Loucy (cell line): ENCODE data around the gene L3MBTL4.

ENCODE experiments used
- H2AFZ ChIP-seq: fragments of 200-600 bp; sonication (generic); 2 replicates; pipeline ENCODE4 v1.6.0; 2016; ENCODE audit warnings: antibody characterized with exemption, mild to moderate bottlenecking, low read length, moderate library complexity
- H3F3A ChIP-seq: fragments of 200-600 bp; 2 replicates; pipeline ENCODE4 v1.6.0; 2016; ENCODE audit warnings: antibody characterized with exemption, low read depth, mild to moderate bottlenecking
- H3K27me3 ChIP-seq: fragments of 200-600 bp; sonication (generic); 2 replicates; pipeline ENCODE4 v1.6.1; 2014; ENCODE audit warnings: low read length, mild to moderate bottlenecking; ENCODE audit not compliant: insufficient read depth, poor library complexity, severe bottlenecking
- H3K36me3 ChIP-seq: fragments of 200-600 bp; sonication (generic); 2 replicates; pipeline ENCODE4 v1.6.1; 2016; ENCODE audit warnings: low read length; ENCODE audit not compliant: insufficient read depth
- H3K4me1 ChIP-seq: fragments of 200-600 bp; sonication (generic); 2 replicates; pipeline ENCODE4 v1.5.1; 2014; ENCODE audit warnings: low read length, mild to moderate bottlenecking; ENCODE audit not compliant: insufficient read depth, poor library complexity, severe bottlenecking
- H3K4me2 ChIP-seq: fragments of 200-600 bp; sonication (generic); 2 replicates; pipeline ENCODE4 v1.6.0; 2014; ENCODE audit warnings: antibody characterized with exemption, low read length, low read depth, mild to moderate bottlenecking; ENCODE audit not compliant: poor library complexity, severe bottlenecking
- H3K4me3 ChIP-seq: fragments of 200-600 bp; sonication (generic); 2 replicates; pipeline ENCODE4 v1.5.1; 2014; ENCODE audit warnings: low read length, mild to moderate bottlenecking, mixed read lengths; ENCODE audit not compliant: poor library complexity, severe bottlenecking
- H3K79me2 ChIP-seq: fragments of 200-600 bp; sonication (generic); 2 replicates; pipeline ENCODE4 v1.6.1; 2014; ENCODE audit warnings: low read length; ENCODE audit not compliant: insufficient read depth
- H3K9ac ChIP-seq: fragments of 200-600 bp; sonication (generic); 2 replicates; pipeline ENCODE4 v1.6.0; 2014; ENCODE audit warnings: mild to moderate bottlenecking, low read depth, low read length, moderate library complexity; ENCODE audit not compliant: poor library complexity, severe bottlenecking
- H3K9me2 ChIP-seq: fragments of 200-600 bp; sonication (generic); replicated peaks from 2 replicates; pipeline ENCODE4 v1.6.1; 2016; ENCODE audit warnings: low read depth, low read length, mixed read lengths
- H3K9me3 ChIP-seq: fragments of 200-600 bp; sonication (generic); 2 replicates; pipeline ENCODE4 v1.6.1; 2014; ENCODE audit warnings: mild to moderate bottlenecking, antibody characterized with exemption, low read length, low read depth; ENCODE audit not compliant: insufficient read depth
- H4K20me1 ChIP-seq: fragments of 200-600 bp; sonication (generic); 2 replicates; pipeline ENCODE4 v1.6.0; 2014; ENCODE audit warnings: antibody characterized with exemption, low read length, mild to moderate bottlenecking; ENCODE audit not compliant: insufficient read depth, poor library complexity, severe bottlenecking
- CTCF ChIP-seq: fragments of 200-600 bp; sonication (generic); conservative IDR thresholded peaks from 2 replicates; pipeline ENCODE4 v1.5.1; 2014; ENCODE audit warnings: mild to moderate bottlenecking, antibody characterized with exemption, low read length
- EZH2phosphoT487 ChIP-seq: fragments of 200-600 bp; IDR thresholded peaks from 2 replicates; pipeline ENCODE4 v1.6.1; 2018; ENCODE audit warnings: antibody characterized with exemption, mild to moderate bottlenecking, moderate library complexity, borderline replicate concordance

The L3MBTL4 gene

GRCh38 chr18:6103741-6104140 is 311.0 kb downstream of the L3MBTL4 start:
- Histone ChIP-seq H3K9me2 (no peaks in the 10 kb centered on the region), H3F3A (no peaks in the 10 kb centered on the region), H3K4me3 (no peak overlapping the region), H3K4me2 (no peak overlapping the region), H3K9me3 (no peaks in the 10 kb centered on the region), H4K20me1 (no peaks in the 10 kb centered on the region), H3K27me3 (no peaks in the 10 kb centered on the region), H3K4me1 (no peaks in the 10 kb centered on the region), H3K9ac (no peak overlapping the region), H2AFZ (no peak overlapping the region), H3K36me3 (no peaks in the 10 kb centered on the region), H3K79me2 (no peaks in the 10 kb centered on the region)
- TF ChIP-seq CTCF (no peak), EZH2phosphoT487 (no peak)

- no peaks in the 10 kb centered on the region for H3K9me2 ChIP-seq
- no peak overlapping the region for H3K9ac ChIP-seq
- H3K27me3 ChIP-seq: no peaks in the 10 kb centered on the region
- H3K36me3 ChIP-seq: no peaks in the 10 kb centered on the region
- H2AFZ ChIP-seq: no peak overlapping the region
- no peaks in the 10 kb centered on the region for H3K79me2 ChIP-seq
- no peaks in the 10 kb centered on the region for H4K20me1 ChIP-seq
- H3K4me1 ChIP-seq: no peaks in the 10 kb centered on the region
- H3K9me3 ChIP-seq: no peaks in the 10 kb centered on the region; the same call in 1 of the 2 replicates
- no peak for TF ChIP-seq CTCF
- TF ChIP-seq EZH2phosphoT487: no peak
- no peaks in the 10 kb centered on the region for H3F3A ChIP-seq
- no peak overlapping the region for H3K4me3 ChIP-seq
- H3K4me2 ChIP-seq: no peak overlapping the region
Measured at GRCh38 chr18:6096730-6097129, 318.0 kb downstream of the L3MBTL4 start.

- H3K79me2 ChIP-seq: no peaks in the 10 kb centered on the region
- no peak overlapping the region for H3K9ac ChIP-seq
- no peaks in the 10 kb centered on the region for H3F3A ChIP-seq
- TF ChIP-seq CTCF (no peak), EZH2phosphoT487 (no peak)
- H4K20me1 ChIP-seq: no peaks in the 10 kb centered on the region
- H3K4me1 ChIP-seq: no peaks in the 10 kb centered on the region
- no peak overlapping the region for H3K4me3 ChIP-seq
- H3K36me3 ChIP-seq: no peaks in the 10 kb centered on the region
- H3K27me3 ChIP-seq: no peaks in the 10 kb centered on the region
- H3K9me3 ChIP-seq: peaks cover 4% of the 10 kb centered on the region; the same call in 1 of the 2 replicates
- H3K9me2 ChIP-seq: no peaks in the 10 kb centered on the region
- no peak overlapping the region for H3K4me2 ChIP-seq
- H2AFZ ChIP-seq: no peak overlapping the region
Measured at GRCh38 chr18:6088432-6088831, 326.3 kb downstream of the L3MBTL4 start.
